HepG2 (cell line): Measurements from ENCODE around the gene HSD3B7. TPM values are rescaled to one million over a fixed set of nuclear protein-coding genes. Genes with fewer than 3 reads are reported as not detected.

ENCODE experiments used
- ATAC-seq: fragments of 200-7000 bp; cut with Tn5 transposase; 3 replicates; pipeline ENCODE4 v1.9.1; 2020; ENCODE audit warnings: mild to moderate bottlenecking, moderate library complexity
- BruUV-seq: library from RNA; stranded (reverse); fragments of 400-500 nt; replicated peaks from 2 replicates; lab custom pipeline; 2021; lab: Mats Ljungman, UMichigan
- CTCF ChIA-PET: fragments of 300-600 bp; formaldehyde crosslinking; extraction: SDS; loops from one replicate; lab custom pipeline; 2021; ENCODE audit warnings: low total read pairs, inconsistent platforms, low intra/inter-chr PET ratio; lab: Yijun Ruan, JAX
- POLR2A ChIA-PET: fragments of 350-600 bp; sonication (Branson Sonifier 250); formaldehyde crosslinking; loops from one replicate; lab custom pipeline; 2020; ENCODE audit warnings: antibody characterized with exemption, inconsistent platforms; lab: Yijun Ruan, JAX
- DNase-seq: peaks from one replicate; pipeline ENCODE4 v3.0.0-alpha.2; 2015; ENCODE audit warnings: low spot score
- FAIRE-seq: peaks from 3 replicates; lab custom pipeline; 2011; peaks lifted over from hg19 to GRCh38; lab: Jason Lieb, UNC
- H2AFZ ChIP-seq: one replicate; pipeline ENCODE4 v1.6.1; 2011; ENCODE audit warnings: low read length, inconsistent platforms
- H3K27ac ChIP-seq: fragments of 300-600 bp; 3 replicates; pipeline ENCODE4 v1.8.0; 2011; ENCODE audit warnings: mixed run types, mild to moderate bottlenecking, mixed read lengths, low read length, inconsistent platforms; ENCODE audit not compliant: insufficient read depth; ENCODE audit errors: extremely low read length
- H3K27me3 ChIP-seq, 2 experiments: fragments of 200-600 bp in 1 of 2; 2 replicates in 1 of 2; 3 replicates in 1 of 2; pipeline versions ENCODE4 v1.6.0 to v1.8.0; 2011; ENCODE audit warnings: low read length in 2 of 2, mild to moderate bottlenecking in 2 of 2, moderate library complexity in 2 of 2, inconsistent platforms in 1 of 2; ENCODE audit not compliant: insufficient read depth in 2 of 2, control insufficient read depth in 1 of 2
- H3K36me3 ChIP-seq, 2 experiments: fragments of 200-600 bp in 1 of 2; replicated peaks in 1 of 2; 2 replicates in 1 of 2; 3 replicates in 1 of 2; pipeline versions ENCODE4 v1.5.1 to v1.8.0; 2011; ENCODE audit warnings: low read length in 2 of 2, inconsistent platforms in 1 of 2; ENCODE audit not compliant: insufficient read depth in 2 of 2, control insufficient read depth in 1 of 2
- H3K4me1 ChIP-seq: 2 replicates; pipeline ENCODE4 v1.5.1; 2012; ENCODE audit warnings: low read length, inconsistent platforms; ENCODE audit not compliant: insufficient read depth
- H3K4me2 ChIP-seq: 2 replicates; pipeline ENCODE4 v1.6.0; 2011; ENCODE audit warnings: low read depth, low read length, inconsistent platforms
- H3K4me3 ChIP-seq, 3 experiments: fragments of 200-600 bp in 1 of 3; sonication (generic), shearing (Covaris generic) in 1 of 3; replicated peaks in 1 of 3; 2 replicates each; pipeline ENCODE4 v1.5.1; 2011 to 2016; ENCODE audit warnings: low read length in 3 of 3, inconsistent platforms in 2 of 3, low read depth in 2 of 3, mild to moderate bottlenecking in 2 of 3, control low read depth in 1 of 3, mixed read lengths in 1 of 3; ENCODE audit not compliant: insufficient read depth in 1 of 3
- H3K79me2 ChIP-seq: one replicate; pipeline ENCODE4 v1.6.1; 2011; ENCODE audit warnings: low read length, inconsistent platforms; ENCODE audit not compliant: insufficient read depth
- H3K9ac ChIP-seq: 2 replicates; pipeline ENCODE4 v1.6.0; 2011; ENCODE audit warnings: mild to moderate bottlenecking, low read depth, low read length, inconsistent platforms; ENCODE audit not compliant: insufficient read depth
- H3K9me3 ChIP-seq: 2 replicates; pipeline ENCODE4 v1.5.1; 2012; ENCODE audit warnings: mild to moderate bottlenecking, low read length
- H4K20me1 ChIP-seq: 2 replicates; pipeline ENCODE4 v1.6.0; 2011; ENCODE audit warnings: inconsistent platforms, mild to moderate bottlenecking, low read length, moderate library complexity; ENCODE audit not compliant: insufficient read depth
- AGO2 ChIP-seq: fragments of 200-400 bp; formaldehyde crosslinking; optimal IDR thresholded peaks from 2 replicates; pipeline ENCODE3; 2017; ENCODE audit warnings: mild to moderate bottlenecking, low read depth, low read length, moderate library complexity
- DNMT1 ChIP-seq: sonication (generic); formaldehyde crosslinking; IDR thresholded peaks from 2 replicates; pipeline ENCODE4 v1.5.1; 2020; ENCODE audit warnings: mild to moderate bottlenecking, missing genetic modification reagents
- FOXK2 ChIP-seq: fragments of 450-650 bp; IDR thresholded peaks from 2 replicates; pipeline ENCODE4 v1.6.1; 2016
- KDM4B ChIP-seq: sonication (generic); formaldehyde crosslinking; IDR thresholded peaks from 2 replicates; pipeline ENCODE4 v1.4.0; 2020; ENCODE audit warnings: missing genetic modification reagents
- NFE2 ChIP-seq: sonication (generic); formaldehyde crosslinking; IDR thresholded peaks from 2 replicates; pipeline ENCODE4 v1.4.0; 2020; ENCODE audit warnings: missing genetic modification reagents
- PATZ1 ChIP-seq: sonication (generic); formaldehyde crosslinking; IDR thresholded peaks from 2 replicates; pipeline ENCODE4 v1.4.0; 2020; ENCODE audit warnings: missing genetic modification reagents
- POLR2A ChIP-seq, 2 experiments: IDR thresholded peaks; 2 replicates each; pipeline ENCODE4 v1.6.1; 2011; ENCODE audit warnings: low read depth in 2 of 2, low read length in 2 of 2, mild to moderate bottlenecking in 1 of 2, moderate library complexity in 1 of 2; ENCODE audit not compliant: insufficient read depth in 1 of 2
- RBFOX2 ChIP-seq: fragments of 200-400 bp; formaldehyde crosslinking; IDR thresholded peaks from 2 replicates; pipeline ENCODE4 v1.6.1; 2017; ENCODE audit warnings: low read depth, mild to moderate bottlenecking, low read length
- RBM22 ChIP-seq: fragments of 200-400 bp; formaldehyde crosslinking; optimal IDR thresholded peaks from 2 replicates; pipeline ENCODE3; 2017; ENCODE audit warnings: mild to moderate bottlenecking, low read length, moderate library complexity
- ZBTB14 ChIP-seq: sonication (generic); formaldehyde crosslinking; IDR thresholded peaks from 2 replicates; pipeline ENCODE4 v1.4.0; 2020; ENCODE audit warnings: missing genetic modification reagents
- ZUFSP ChIP-seq: sonication (generic); formaldehyde crosslinking; IDR thresholded peaks from 2 replicates; pipeline ENCODE4 v1.9.0; 2021; ENCODE audit warnings: missing genetic modification reagents, mild to moderate bottlenecking, borderline replicate concordance
- WGBS: methylation state at CpG from one replicate; pipeline ENCODE4 v1.1.6; 2017; ENCODE audit warnings: low lambda C conversion rate; 5-methylcytosine and 5-hydroxymethylcytosine counted together
- in situ Hi-C: cut with HindIII; loops from 2 replicates; pipeline ENCODE4 v1.10.0; 2017; ENCODE audit warnings: low pct_unique_long_range_greater_than_20kb; ENCODE audit not compliant: extremely low pct_ligation_motif_present
- intact Hi-C: fragments of 100-400 bp; cut with micrococcal nuclease; formaldehyde crosslinking; loops from one replicate; pipeline ENCODE4 v1.10.0; 2022; ENCODE audit not compliant: unreplicated experiment
- polyA plus RNA-seq, 8 experiments: library from polyadenylated mRNA; depleted of rRNA in 3 of 8; stranded (reverse) in 7 of 8; unstranded in 1 of 8; fragments of >200 nt; fragmentation: Illumina TruSeq in 4 of 8; extraction: Trizol in 4 of 8; gene quantifications; 2 replicates each; pipeline versions ENCODE4 v1.2.1 to v1.2.3, GENCODE V29; 2011 to 2016; ENCODE audit warnings: low read depth in 4 of 8, missing spikeins in 1 of 8, mixed read lengths in 1 of 8; ENCODE audit not compliant: insufficient read depth in 1 of 8
- total RNA-seq, 5 experiments: library from RNA; depleted of rRNA; stranded (reverse); fragments of >200 nt; fragmentation: Illumina TruSeq; extraction: Trizol; gene quantifications; 2 replicates each; pipeline ENCODE4 v1.2.3, GENCODE V29; 2016; ENCODE audit warnings: low read depth in 1 of 5
- TF ChIP-seq, protein P1 (sequence below): sonication (generic); formaldehyde crosslinking; IDR thresholded peaks from 2 replicates; pipeline ENCODE4 v1.4.0; 2020; ENCODE audit warnings: mild to moderate bottlenecking, missing genetic modification reagents

The HSD3B7 gene
- total and polyA plus RNA-seq, 2 of the 13 experiments (the other 11 are each of a cell fraction or from before 2014, with no cell fraction given): 32.9 to 69.7 TPM

DNA sequence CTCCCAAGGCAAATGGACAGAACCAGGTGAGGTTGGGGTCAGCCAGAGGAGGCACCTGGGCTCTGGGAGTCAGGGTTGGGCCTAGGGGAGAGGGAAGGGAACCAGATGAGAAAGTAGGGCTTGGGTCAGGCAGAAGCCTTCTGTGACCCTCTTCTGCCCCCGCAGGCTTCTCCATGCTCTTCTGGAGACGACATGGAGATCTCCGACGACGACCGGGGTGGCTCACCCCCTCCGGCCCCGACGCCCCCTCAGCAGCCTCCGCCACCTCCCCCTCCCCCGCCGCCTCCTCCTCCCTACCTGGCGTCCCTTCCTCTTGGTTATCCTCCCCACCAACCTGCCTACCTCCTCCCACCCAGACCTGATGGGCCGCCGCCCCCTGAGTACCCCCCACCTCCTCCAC is 19.6 kb upstream of the HSD3B7 start:
- TF ChIP-seq POLR2A (IDR thresholded peaks at IDR 0.05; ENCODE audit: insufficient read depth in 1 of 2, low read depth in 2 of 2, low read length in 2 of 2) (peak in 1 of 2 experiments; percentile 29; a peak in 1 of 4 replicates), ZBTB14 (CRISPR knock-in tag) (no peak)
- Histone ChIP-seq H2AFZ (no peak overlapping the region), H3K36me3 (peaks cover 60 to 85% of the 10 kb centered on the region in 2 experiments), H3K9ac (no peak overlapping the region), H3K4me1 (no peaks in the 10 kb centered on the region), H3K4me3 (no peak overlapping the region), H3K79me2 (no peaks in the 10 kb centered on the region), H3K27me3 (no peaks in the 10 kb centered on the region), H3K27ac (no peak overlapping the region), H4K20me1 (no peaks in the 10 kb centered on the region), H3K9me3 (no peaks in the 10 kb centered on the region), H3K4me2 (no peak overlapping the region)
- POLR2A ChIA-PET: interaction anchor here (0.6 kb wide), 1 partner anchor 27 kb away, joined by 3 read pairs; no protein-coding TSS in a partner anchor
- intact Hi-C loops: no loop called here
- 97% methylated on average over 15 of the region's 15 CpGs for WGBS
- CTCF ChIA-PET: no interaction called here
- no peak for DNase-seq
- ATAC-seq: peak; percentile 35
- in situ Hi-C loops: no loop called here
- no peak for FAIRE-seq
- BruUV-seq: no TSS peak

- Histone ChIP-seq H3K27ac (no peak overlapping the region), H3K4me3 (no peak overlapping the region), H2AFZ (no peak overlapping the region), H4K20me1 (no peaks in the 10 kb centered on the region), H3K79me2 (no peaks in the 10 kb centered on the region), H3K9ac (no peak overlapping the region), H3K9me3 (no peaks in the 10 kb centered on the region), H3K4me1 (no peaks in the 10 kb centered on the region), H3K36me3 (peaks cover 61 to 86% of the 10 kb centered on the region in 2 experiments), H3K27me3 (no peaks in the 10 kb centered on the region), H3K4me2 (no peak overlapping the region)
- DNase-seq: no peak
- BruUV-seq: TSS peak; percentile 4
- ChIA-PET CTCF (no interaction called here), POLR2A (interaction anchor here (0.6 kb wide), 1 partner anchor 26 kb away, joined by 3 read pairs; no protein-coding TSS in a partner anchor)
- intact Hi-C loops: no loop called here
- no peak for FAIRE-seq
- ATAC-seq: peak; percentile 7; the same call in 2 of the 3 replicates
- in situ Hi-C loops: no loop called here
- over 99% methylated on average over 16 of the region's 19 CpGs for WGBS
- peak; percentile 63 for TF ChIP-seq RBFOX2
- no peak for TF ChIP-seq PATZ1 (CRISPR knock-in tag)
- 0 out of 2 replicates have a peak, but pooled peaks have one; percentile 27 for TF ChIP-seq DNMT1 (CRISPR knock-in tag)
- peak; percentile 74 for TF ChIP-seq RBM22
- TF ChIP-seq AGO2: peak; percentile 95
- no peak for TF ChIP-seq ZUFSP (CRISPR knock-in tag)
- TF ChIP-seq, protein P1, sequence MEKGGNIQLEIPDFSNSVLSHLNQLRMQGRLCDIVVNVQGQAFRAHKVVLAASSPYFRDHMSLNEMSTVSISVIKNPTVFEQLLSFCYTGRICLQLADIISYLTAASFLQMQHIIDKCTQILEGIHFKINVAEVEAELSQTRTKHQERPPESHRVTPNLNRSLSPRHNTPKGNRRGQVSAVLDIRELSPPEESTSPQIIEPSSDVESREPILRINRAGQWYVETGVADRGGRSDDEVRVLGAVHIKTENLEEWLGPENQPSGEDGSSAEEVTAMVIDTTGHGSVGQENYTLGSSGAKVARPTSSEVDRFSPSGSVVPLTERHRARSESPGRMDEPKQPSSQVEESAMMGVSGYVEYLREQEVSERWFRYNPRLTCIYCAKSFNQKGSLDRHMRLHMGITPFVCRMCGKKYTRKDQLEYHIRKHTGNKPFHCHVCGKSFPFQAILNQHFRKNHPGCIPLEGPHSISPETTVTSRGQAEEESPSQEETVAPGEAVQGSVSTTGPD (CRISPR knock-in tag): no peak
- TF ChIP-seq KDM4B (CRISPR knock-in tag): no peak
- no peak for TF ChIP-seq NFE2 (CRISPR knock-in tag)
- TF ChIP-seq FOXK2: no peak
Observed at GRCh38 chr16:30966033-30966619, 18.9 kb upstream of the HSD3B7 start.
